ENCODE data around the gene DNAJC6.

DNAJC6 gene

GRCh38 chr1:65319141-65319540, 9.8 kb downstream of the DNAJC6 start:
- Histone ChIP-seq H3K27me3 (replicated peaks) (no peaks in the 10 kb centered on the region), H3K27ac (no peak overlapping the region), H3K36me3 (replicated peaks) (no peaks in the 10 kb centered on the region), H3K4me3 (ENCODE audit: low read depth, low read length) (no peak overlapping the region)
- DNase-seq, result no peak
- in situ Hi-C loops (cut with HindIII; ENCODE audit: low pct_ligation_motif_present, low sequenced_read_pairs), result no loop called here
- TF ChIP-seq CTCF (IDR thresholded peaks at IDR 0.05; ENCODE audit: low read depth, low read length, missing control alignments), result no peak

- H3K4me3 ChIP-seq (ENCODE audit: low read depth, low read length), result no peak overlapping the region
- no peak for DNase-seq
- no peak overlapping the region for H3K27ac ChIP-seq
- H3K36me3 ChIP-seq (replicated peaks), result no peaks in the 10 kb centered on the region
- no peak for TF ChIP-seq CTCF (IDR thresholded peaks at IDR 0.05; ENCODE audit: low read depth, low read length, missing control alignments)
- H3K27me3 ChIP-seq (replicated peaks), result no peaks in the 10 kb centered on the region
- in situ Hi-C loops (cut with HindIII; ENCODE audit: low pct_ligation_motif_present, low sequenced_read_pairs), result no loop called here
Measured at GRCh38 chr1:65319754-65320153, 10.4 kb downstream of the DNAJC6 start.

- H3K4me3 ChIP-seq (ENCODE audit: low read depth, low read length), result no peak overlapping the region
- DNase-seq, result no peak
- no peak for TF ChIP-seq CTCF (IDR thresholded peaks at IDR 0.05; ENCODE audit: low read depth, low read length, missing control alignments)
- no peak overlapping the region for H3K27ac ChIP-seq
- H3K27me3 ChIP-seq (replicated peaks), result no peaks in the 10 kb centered on the region
- in situ Hi-C loops (cut with HindIII; ENCODE audit: low pct_ligation_motif_present, low sequenced_read_pairs), result no loop called here
- no peaks in the 10 kb centered on the region for H3K36me3 ChIP-seq (replicated peaks)
Measured at GRCh38 chr1:65321879-65322278, 12.5 kb downstream of the DNAJC6 start.

GRCh38 chr1:65323246-65323645, 13.9 kb downstream of the DNAJC6 start:
- H3K4me3 ChIP-seq (ENCODE audit: low read depth, low read length), result no peak overlapping the region
- no peak for TF ChIP-seq CTCF (IDR thresholded peaks at IDR 0.05; ENCODE audit: low read depth, low read length, missing control alignments)
- no peak overlapping the region for H3K27ac ChIP-seq
- H3K27me3 ChIP-seq (replicated peaks), result no peaks in the 10 kb centered on the region
- in situ Hi-C loops (cut with HindIII; ENCODE audit: low pct_ligation_motif_present, low sequenced_read_pairs), result no loop called here
- DNase-seq, result no peak
- no peaks in the 10 kb centered on the region for H3K36me3 ChIP-seq (replicated peaks)

- H3K27ac ChIP-seq, result no peak overlapping the region
- no peak overlapping the region for H3K4me3 ChIP-seq (ENCODE audit: low read depth, low read length)
- no peaks in the 10 kb centered on the region for H3K36me3 ChIP-seq (replicated peaks)
- in situ Hi-C loops (cut with HindIII; ENCODE audit: low pct_ligation_motif_present, low sequenced_read_pairs), result no loop called here
- no peak for DNase-seq
- TF ChIP-seq CTCF (IDR thresholded peaks at IDR 0.05; ENCODE audit: low read depth, low read length, missing control alignments), result no peak
- H3K27me3 ChIP-seq (replicated peaks), result no peaks in the 10 kb centered on the region
Measured at GRCh38 chr1:65330021-65330420, 20.7 kb downstream of the DNAJC6 start.

GRCh38 chr1:65330822-65331221, 21.5 kb downstream of the DNAJC6 start:
- Histone ChIP-seq H3K27ac (no peak overlapping the region), H3K27me3 (replicated peaks) (no peaks in the 10 kb centered on the region), H3K4me3 (ENCODE audit: low read depth, low read length) (no peak overlapping the region), H3K36me3 (replicated peaks) (no peaks in the 10 kb centered on the region)
- TF ChIP-seq CTCF (IDR thresholded peaks at IDR 0.05; ENCODE audit: low read depth, low read length, missing control alignments), result no peak
- in situ Hi-C loops (cut with HindIII; ENCODE audit: low pct_ligation_motif_present, low sequenced_read_pairs), result no loop called here
- no peak for DNase-seq
